Prostate gland (tissue), 2 donors: ENCODE results near the gene NHS.

Experiments used
- POLR2A ChIP-seq: fragments of 450-650 bp; IDR thresholded peaks from one replicate; pipeline ENCODE4 v1.6.1; 2016; ENCODE audit warnings: antibody characterized with exemption, mild to moderate bottlenecking
- POLR2AphosphoS5 ChIP-seq: sonication (generic); formaldehyde crosslinking; IDR thresholded peaks from one replicate; pipeline ENCODE4 v1.6.1; 2017; ENCODE audit warnings: antibody characterized with exemption
- TF ChIP-seq, protein P1 (sequence below), 4 experiments: fragments of 200-600 bp in 2 of 4; fragments of 450-650 bp in 2 of 4; sonication (generic) in 2 of 4; IDR thresholded peaks; 1 replicate in 3 of 4; 2 replicates in 1 of 4; pipeline ENCODE4 v1.5.1; 2016 to 2019; ENCODE audit warnings: antibody characterized with exemption in 4 of 4, mild to moderate bottlenecking in 2 of 4, moderate library complexity in 2 of 4

DNA sequence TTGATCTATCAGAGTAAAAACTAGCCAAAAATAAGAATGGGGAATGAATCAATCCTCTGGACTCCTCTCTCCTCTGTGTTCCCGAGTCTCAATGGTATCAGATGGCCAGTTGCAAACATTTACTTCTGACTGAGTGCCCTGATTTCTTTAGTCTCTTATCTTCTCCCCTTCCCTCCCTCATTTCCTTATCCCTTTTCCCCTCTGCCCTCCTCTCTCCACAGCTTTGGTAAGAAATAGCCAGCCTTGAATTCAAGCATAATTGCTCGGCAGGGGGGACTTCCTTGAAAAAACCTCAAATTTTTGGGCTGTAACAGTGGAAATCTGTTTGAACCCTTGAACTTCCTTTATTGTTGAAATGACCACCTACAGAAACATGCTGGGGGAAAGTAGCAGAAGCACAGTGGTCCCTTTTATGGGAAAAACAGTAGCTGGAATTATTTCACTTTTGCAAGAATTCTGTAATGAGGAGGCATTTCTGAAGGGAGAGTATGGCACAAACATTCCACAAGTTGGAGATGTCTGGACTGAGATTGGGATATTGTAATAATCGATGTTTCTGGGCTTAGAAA, 40.3 kb downstream of the NHS start:
- TF ChIP-seq, protein P1, sequence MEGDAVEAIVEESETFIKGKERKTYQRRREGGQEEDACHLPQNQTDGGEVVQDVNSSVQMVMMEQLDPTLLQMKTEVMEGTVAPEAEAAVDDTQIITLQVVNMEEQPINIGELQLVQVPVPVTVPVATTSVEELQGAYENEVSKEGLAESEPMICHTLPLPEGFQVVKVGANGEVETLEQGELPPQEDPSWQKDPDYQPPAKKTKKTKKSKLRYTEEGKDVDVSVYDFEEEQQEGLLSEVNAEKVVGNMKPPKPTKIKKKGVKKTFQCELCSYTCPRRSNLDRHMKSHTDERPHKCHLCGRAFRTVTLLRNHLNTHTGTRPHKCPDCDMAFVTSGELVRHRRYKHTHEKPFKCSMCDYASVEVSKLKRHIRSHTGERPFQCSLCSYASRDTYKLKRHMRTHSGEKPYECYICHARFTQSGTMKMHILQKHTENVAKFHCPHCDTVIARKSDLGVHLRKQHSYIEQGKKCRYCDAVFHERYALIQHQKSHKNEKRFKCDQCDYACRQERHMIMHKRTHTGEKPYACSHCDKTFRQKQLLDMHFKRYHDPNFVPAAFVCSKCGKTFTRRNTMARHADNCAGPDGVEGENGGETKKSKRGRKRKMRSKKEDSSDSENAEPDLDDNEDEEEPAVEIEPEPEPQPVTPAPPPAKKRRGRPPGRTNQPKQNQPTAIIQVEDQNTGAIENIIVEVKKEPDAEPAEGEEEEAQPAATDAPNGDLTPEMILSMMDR (IDR thresholded peaks at IDR 0.05) = no peak
- TF ChIP-seq POLR2A = no peak
- no peak for TF ChIP-seq POLR2AphosphoS5
